Measurements from ENCODE around the gene AGPAT3.

The AGPAT3 gene

GRCh38 chr21:44027607-44028286 lies 162.7 kb downstream of the AGPAT3 start (continued):
- TF ChIP-seq TSHZ1 (tag by site-specific recombination; IDR thresholded peaks at IDR 0.05; ENCODE audit: borderline replicate concordance) = peak; percentile 65; the same call in 1 of the 2 replicates
- no peak for TF ChIP-seq ZNF621 (tag by site-specific recombination; IDR thresholded peaks at IDR 0.05)
- no peak for TF ChIP-seq ZNF157 (tag by site-specific recombination; IDR thresholded peaks at IDR 0.05)
- TF ChIP-seq GLIS1 (tag by site-specific recombination; IDR thresholded peaks at IDR 0.05) = 0 out of 2 replicates have a peak, but pooled peaks have one; percentile 17
- TF ChIP-seq KLF16 (tag by site-specific recombination; IDR thresholded peaks at IDR 0.05) = no peak
- no peak for TF ChIP-seq PRDM2 (tag by site-specific recombination; IDR thresholded peaks at IDR 0.05; ENCODE audit: borderline replicate concordance)
- no peak for TF ChIP-seq ZNF292 (tag by site-specific recombination; IDR thresholded peaks at IDR 0.05; ENCODE audit: borderline replicate concordance, low read depth)
- no peak for TF ChIP-seq ZBTB17 (tag by site-specific recombination; IDR thresholded peaks at IDR 0.05)
- no peak for TF ChIP-seq ZNF623 (tag by site-specific recombination; IDR thresholded peaks at IDR 0.05)
- no peak for TF ChIP-seq ZBTB49 (tag by site-specific recombination; IDR thresholded peaks at IDR 0.05; ENCODE audit: low read depth)
- no peak for TF ChIP-seq ZNF398 (tag by site-specific recombination; IDR thresholded peaks at IDR 0.05)
- no peak for TF ChIP-seq ZNF391 (tag by site-specific recombination; IDR thresholded peaks at IDR 0.05; ENCODE audit: borderline replicate concordance, low read depth)
- TF ChIP-seq ZNF704 (tag by site-specific recombination; IDR thresholded peaks at IDR 0.05) = no peak
- TF ChIP-seq ZFP69B (tag by site-specific recombination; IDR thresholded peaks at IDR 0.05) = no peak
- TF ChIP-seq SP7 (tag by site-specific recombination; IDR thresholded peaks at IDR 0.05) = peak; percentile 15; the same call in 1 of the 2 replicates
- TF ChIP-seq ZNF514 (tag by site-specific recombination; IDR thresholded peaks at IDR 0.05) = no peak
- TF ChIP-seq ZNF202 (tag by site-specific recombination; IDR thresholded peaks at IDR 0.05; ENCODE audit: borderline replicate concordance) = no peak
- no peak for TF ChIP-seq ZNF169 (tag by site-specific recombination; IDR thresholded peaks at IDR 0.05)
- TF ChIP-seq MZF1 (tag by site-specific recombination; IDR thresholded peaks at IDR 0.05; ENCODE audit: borderline replicate concordance) = no peak
- no peak for TF ChIP-seq ZNF23 (tag by site-specific recombination; IDR thresholded peaks at IDR 0.05; ENCODE audit: borderline replicate concordance)
- no peak for TF ChIP-seq ZNF610 (tag by site-specific recombination; IDR thresholded peaks at IDR 0.05; ENCODE audit: borderline replicate concordance)
- TF ChIP-seq ZBTB44 (tag by site-specific recombination; IDR thresholded peaks at IDR 0.05) = peak; percentile 96
- TF ChIP-seq HOXA7 (CRISPR knock-in tag; IDR thresholded peaks at IDR 0.05; ENCODE audit: borderline replicate concordance) = no peak
